Effector memory CD4-positive, alpha-beta T cell (primary cell): ENCODE data around the gene KCNAB3.

Experiments used
- DNase-seq, 3 donors: peaks; one replicate each; pipeline ENCODE4 v3.0.0-alpha.2; 2020
- H3K27ac ChIP-seq: 2 replicates; pipeline ENCODE4 v1.7.0; 2013; ENCODE audit warnings: mild to moderate bottlenecking, low read length, moderate library complexity; ENCODE audit not compliant: insufficient read depth, poor library complexity, severe bottlenecking
- H3K27me3 ChIP-seq: replicated peaks from 2 replicates; pipeline ENCODE4 v1.7.0; 2013; ENCODE audit warnings: mild to moderate bottlenecking, low read length; ENCODE audit not compliant: insufficient read depth, control insufficient read depth, poor library complexity, severe bottlenecking
- H3K36me3 ChIP-seq: 2 replicates; pipeline ENCODE4 v1.7.0; 2013; ENCODE audit warnings: mild to moderate bottlenecking, low read length, moderate library complexity; ENCODE audit not compliant: control insufficient read depth, insufficient read depth
- H3K4me1 ChIP-seq: 2 replicates; pipeline ENCODE4 v1.7.0; 2013; ENCODE audit warnings: low read length, mild to moderate bottlenecking; ENCODE audit not compliant: control insufficient read depth, insufficient read depth, poor library complexity, severe bottlenecking
- H3K4me3 ChIP-seq: 2 replicates; pipeline ENCODE4 v1.7.0; 2013; ENCODE audit warnings: low read length, low read depth, mild to moderate bottlenecking; ENCODE audit not compliant: insufficient read depth, poor library complexity, severe bottlenecking
- H3K9me3 ChIP-seq: 2 replicates; pipeline ENCODE4 v1.7.0; 2013; ENCODE audit warnings: mild to moderate bottlenecking, low read length, moderate library complexity; ENCODE audit not compliant: control insufficient read depth

KCNAB3 gene

GRCh38 chr17:7910281-7910680 lies 19.4 kb downstream of the KCNAB3 start:
- peaks cover 70% of the 10 kb centered on the region for H3K36me3 ChIP-seq
- no peak overlapping the region for H3K27ac ChIP-seq
- H3K4me1 ChIP-seq = peaks cover 8% of the 10 kb centered on the region
- H3K9me3 ChIP-seq = no peaks in the 10 kb centered on the region
- no peak overlapping the region for H3K4me3 ChIP-seq
- DNase-seq = no peak
- H3K27me3 ChIP-seq = no peaks in the 10 kb centered on the region

- peaks cover 81% of the 10 kb centered on the region for H3K36me3 ChIP-seq
- no peaks in the 10 kb centered on the region for H3K9me3 ChIP-seq
- H3K27me3 ChIP-seq = no peaks in the 10 kb centered on the region
- DNase-seq = no peak
- peaks cover 4% of the 10 kb centered on the region for H3K4me1 ChIP-seq
- no peak overlapping the region for H3K27ac ChIP-seq
- H3K4me3 ChIP-seq = no peak overlapping the region
These were observed 20.6 kb downstream of the KCNAB3 start for GRCh38 chr17:7909089-7909488.

DNA sequence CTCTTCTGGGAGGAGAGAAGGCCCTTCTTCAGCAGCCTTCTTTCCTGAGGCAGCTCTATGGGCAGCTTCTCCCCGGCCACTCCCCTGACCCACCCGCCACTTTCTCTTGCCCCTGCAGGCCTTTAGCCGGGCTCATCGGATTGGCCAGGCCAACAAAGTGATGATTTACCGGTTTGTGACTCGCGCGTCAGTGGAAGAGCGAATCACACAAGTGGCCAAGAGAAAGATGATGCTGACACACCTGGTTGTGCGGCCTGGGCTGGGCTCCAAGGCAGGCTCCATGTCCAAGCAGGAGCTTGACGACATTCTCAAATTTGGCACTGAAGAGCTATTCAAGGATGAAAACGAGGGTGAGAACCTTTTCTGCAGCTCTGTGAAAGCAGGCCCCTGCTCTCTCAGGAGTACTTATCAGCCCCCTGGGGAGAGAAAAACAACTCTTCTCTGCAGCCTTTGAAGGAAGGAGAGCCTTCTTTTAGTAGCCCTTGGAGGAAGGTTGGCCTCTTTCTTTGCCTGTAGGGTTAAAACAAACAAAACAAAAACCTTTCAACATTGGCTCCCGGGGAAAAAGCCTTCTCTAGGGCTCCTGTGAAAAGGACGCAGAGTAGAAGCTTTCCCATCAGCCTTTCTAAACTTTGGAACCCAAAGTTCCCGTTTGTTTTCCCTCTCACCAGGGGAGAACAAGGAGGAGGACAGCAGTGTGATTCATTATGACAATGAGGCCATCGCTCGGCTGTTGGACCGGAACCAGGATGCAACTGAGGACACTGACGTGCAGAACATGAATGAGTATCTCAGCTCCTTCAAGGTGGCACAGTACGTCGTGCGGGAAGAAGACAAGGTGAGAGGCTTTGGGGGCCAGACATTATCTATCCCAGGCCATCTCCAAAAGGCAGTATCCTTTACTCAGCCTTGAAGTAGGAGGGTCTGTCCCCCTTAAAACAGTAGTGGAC lies 26.2 kb downstream of the KCNAB3 start:
- Histone ChIP-seq H3K27me3 (no peaks in the 10 kb centered on the region), H3K27ac (no peak overlapping the region), H3K4me3 (no peak overlapping the region), H3K4me1 (no peaks in the 10 kb centered on the region), H3K9me3 (no peaks in the 10 kb centered on the region), H3K36me3 (peaks cover 97% of the 10 kb centered on the region)
- no peak for DNase-seq

DNA sequence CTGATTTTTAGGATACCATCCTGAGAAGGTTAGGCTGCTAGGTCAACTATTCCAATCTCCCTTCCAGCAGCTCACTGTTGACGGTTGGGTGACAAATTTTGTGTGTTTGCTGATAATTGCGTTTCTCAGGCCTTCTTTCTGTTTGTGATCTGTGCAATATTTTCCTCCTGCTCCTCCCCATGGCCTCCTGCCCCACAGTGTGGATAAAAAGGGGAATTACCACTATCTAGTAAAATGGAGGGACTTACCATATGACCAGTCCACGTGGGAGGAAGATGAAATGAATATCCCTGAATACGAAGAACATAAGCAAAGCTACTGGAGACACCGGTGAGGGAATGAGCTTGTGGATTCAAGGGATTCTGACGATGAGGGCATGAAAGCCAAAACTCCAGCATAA lies 31.9 kb downstream of the KCNAB3 start:
- Histone ChIP-seq H3K4me3 (no peak overlapping the region), H3K27ac (peak overlapping the region; percentile 8), H3K36me3 (peaks cover 87% of the 10 kb centered on the region), H3K27me3 (no peaks in the 10 kb centered on the region), H3K9me3 (no peaks in the 10 kb centered on the region), H3K4me1 (no peaks in the 10 kb centered on the region)
- DNase-seq = no peak

DNA sequence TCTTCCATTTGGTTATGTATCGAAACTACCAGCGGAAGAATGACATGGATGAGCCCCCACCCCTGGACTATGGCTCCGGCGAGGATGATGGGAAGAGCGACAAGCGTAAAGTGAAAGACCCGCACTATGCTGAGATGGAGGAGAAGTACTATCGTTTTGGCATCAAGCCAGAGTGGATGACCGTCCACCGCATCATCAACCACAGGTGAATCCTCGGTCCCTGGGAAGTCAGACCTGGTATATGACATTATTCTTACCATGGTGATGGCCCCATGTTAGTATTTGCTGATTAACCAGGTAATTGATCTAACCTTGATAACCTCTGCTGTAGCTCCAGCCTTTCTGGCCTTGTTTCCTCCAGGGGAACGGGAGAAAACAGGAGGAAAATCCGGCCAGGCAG lies 32.6 kb downstream of the KCNAB3 start:
- no peaks in the 10 kb centered on the region for H3K4me1 ChIP-seq
- no peaks in the 10 kb centered on the region for H3K9me3 ChIP-seq
- H3K4me3 ChIP-seq = no peak overlapping the region
- H3K27me3 ChIP-seq = no peaks in the 10 kb centered on the region
- H3K27ac ChIP-seq = no peak overlapping the region
- peaks cover 82% of the 10 kb centered on the region for H3K36me3 ChIP-seq
- no peak for DNase-seq

- H3K36me3 ChIP-seq = peaks cover 72% of the 10 kb centered on the region
- no peak overlapping the region for H3K4me3 ChIP-seq
- no peaks in the 10 kb centered on the region for H3K4me1 ChIP-seq
- H3K27ac ChIP-seq = no peak overlapping the region
- H3K27me3 ChIP-seq = no peaks in the 10 kb centered on the region
- H3K9me3 ChIP-seq = no peaks in the 10 kb centered on the region
- DNase-seq = no peak
These were observed 34.8 kb downstream of the KCNAB3 start for GRCh38 chr17:7894866-7895265.

GRCh38 chr17:7894226-7894625 lies 35.4 kb downstream of the KCNAB3 start:
- H3K27ac ChIP-seq = no peak overlapping the region
- no peak for DNase-seq

DNA sequence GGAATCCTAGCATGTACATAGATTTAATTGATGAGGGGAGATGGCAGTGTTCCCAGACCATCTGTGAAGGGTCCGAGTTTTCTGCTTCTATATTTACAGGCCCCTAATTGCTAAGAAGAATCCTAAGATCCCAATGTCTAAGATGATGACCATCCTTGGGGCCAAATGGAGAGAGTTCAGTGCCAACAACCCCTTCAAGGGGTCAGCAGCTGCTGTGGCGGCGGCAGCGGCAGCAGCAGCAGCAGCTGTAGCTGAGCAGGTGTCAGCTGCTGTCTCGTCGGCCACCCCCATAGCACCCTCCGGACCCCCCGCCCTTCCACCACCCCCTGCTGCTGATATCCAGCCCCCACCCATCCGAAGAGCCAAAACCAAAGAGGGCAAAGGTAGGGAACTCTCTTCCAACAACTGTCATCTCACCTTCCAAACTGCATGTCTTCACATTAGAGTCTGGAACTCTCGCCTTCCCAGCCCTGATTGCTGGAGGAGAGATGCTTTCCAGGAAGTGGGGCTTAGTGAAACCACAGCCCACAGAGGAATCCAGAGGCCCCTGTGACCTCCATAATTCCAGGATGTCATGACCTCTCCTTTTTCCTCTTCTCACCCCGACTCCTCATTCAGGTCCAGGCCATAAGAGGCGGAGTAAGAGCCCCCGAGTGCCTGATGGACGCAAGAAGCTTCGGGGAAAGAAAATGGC lies 36.3 kb downstream of the KCNAB3 start:
- H3K27me3 ChIP-seq = no peaks in the 10 kb centered on the region
- no peaks in the 10 kb centered on the region for H3K9me3 ChIP-seq
- DNase-seq = no peak
- H3K36me3 ChIP-seq = peaks cover 56% of the 10 kb centered on the region
- H3K4me1 ChIP-seq = peaks cover 9% of the 10 kb centered on the region
- no peak overlapping the region for H3K4me3 ChIP-seq
- no peak overlapping the region for H3K27ac ChIP-seq

More at GRCh38 chr17:7894226-7894625, 35.4 kb downstream of the KCNAB3 start:
- no peak overlapping the region for H3K4me3 ChIP-seq
- H3K4me1 ChIP-seq = peaks cover 2% of the 10 kb centered on the region
- H3K36me3 ChIP-seq = peaks cover 65% of the 10 kb centered on the region
- H3K27me3 ChIP-seq = no peaks in the 10 kb centered on the region
- no peaks in the 10 kb centered on the region for H3K9me3 ChIP-seq

- H3K27ac ChIP-seq = peak overlapping the region; percentile 87
- H3K9me3 ChIP-seq = no peaks in the 10 kb centered on the region
- H3K27me3 ChIP-seq = no peaks in the 10 kb centered on the region
- H3K4me1 ChIP-seq = peaks cover 20% of the 10 kb centered on the region
- H3K36me3 ChIP-seq = peaks cover 26% of the 10 kb centered on the region
- peak in 1 of 3 donors; percentile 35 for DNase-seq
- no peak overlapping the region for H3K4me3 ChIP-seq
These were observed 40.3 kb downstream of the KCNAB3 start for GRCh38 chr17:7889166-7889955.
